Right renal cortex interstitium (tissue), 3 donors: ENCODE data around the gene CXCL5. TPM values are rescaled to one million over a fixed set of nuclear protein-coding genes. Genes with fewer than 3 reads are reported as not detected.
"Not testable (repeated sequence)": the region's sequence is repeated elsewhere in the genome, so short reads cannot be mapped to it uniquely, and the experiment has no call there.

Experiments
- DNase-seq, 3 donors: peaks; one replicate each; pipeline ENCODE4 v3.0.0-alpha.2; 2013; ENCODE audit warnings: low read depth in 3 of 3, low spot score in 2 of 3
- polyA plus RNA-seq, 3 donors: library from polyadenylated mRNA; unstranded; fragments of 120-200 nt; gene quantifications; one replicate each; pipeline ENCODE4 v1.2.1, GENCODE V29; 2013; ENCODE audit not compliant: insufficient read length in 3 of 3

The CXCL5 gene
- polyA plus RNA-seq, 3 donors: 0.11 to 0.17 TPM; not detected in 1

DNA sequence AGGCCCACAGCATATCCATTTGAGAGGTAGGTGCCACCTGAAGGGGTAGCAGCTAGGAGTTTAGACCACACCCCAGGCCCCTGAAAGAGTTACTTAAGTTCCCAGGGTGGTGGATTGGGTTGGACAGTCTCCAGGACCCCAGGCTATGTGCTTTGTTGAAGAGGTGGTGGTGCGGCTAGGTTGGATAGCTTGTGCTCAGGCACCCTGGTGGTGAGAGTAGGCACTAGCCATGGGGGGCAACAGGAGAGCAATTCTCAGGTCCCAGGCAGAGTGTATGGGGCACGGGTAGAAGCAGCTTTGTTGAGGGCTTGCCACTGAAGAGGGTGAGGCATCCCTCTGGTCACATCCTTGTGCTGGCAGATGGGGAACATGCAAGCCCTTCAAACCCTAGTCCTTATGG is 22.3 kb downstream of the CXCL5 start:
- DNase-seq: no peak

DNA sequence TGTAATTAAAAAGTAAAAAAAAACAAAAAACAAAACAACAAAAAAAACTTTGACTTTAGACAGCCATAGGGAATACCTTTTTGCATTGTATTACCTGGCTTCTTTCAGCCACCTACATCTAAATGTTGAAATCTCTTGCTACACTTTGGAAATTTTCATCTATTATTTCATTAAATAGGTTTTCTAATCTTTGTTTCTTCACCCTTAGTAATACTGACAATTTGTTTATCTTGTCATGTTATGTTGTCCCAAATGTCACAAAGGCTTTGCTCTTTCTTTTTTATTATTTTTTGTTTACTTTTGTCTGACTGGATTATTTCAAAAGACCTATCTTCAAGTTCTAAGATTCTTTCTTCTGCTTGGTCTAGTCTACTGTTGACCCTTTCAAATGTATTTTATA is 24.1 kb downstream of the CXCL5 start:
- no peak for DNase-seq

DNA sequence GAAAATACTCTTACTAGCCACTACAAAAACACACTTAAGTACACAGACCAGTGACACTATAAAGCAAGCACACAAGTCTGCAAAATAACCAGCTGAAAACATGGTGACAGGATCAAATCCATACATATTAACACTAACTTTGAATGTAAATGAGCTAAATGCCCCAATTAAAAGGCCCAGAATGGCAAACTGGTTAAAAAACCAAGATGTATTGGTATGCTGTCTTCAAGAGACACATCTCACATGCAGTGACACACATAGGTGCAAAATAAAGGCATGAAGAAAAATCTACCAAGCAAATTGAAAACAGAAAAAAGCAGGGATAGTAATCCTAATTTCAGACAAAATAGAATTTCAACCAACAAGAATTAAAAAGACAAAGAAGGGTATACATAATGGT is 27.5 kb downstream of the CXCL5 start:
- DNase-seq: no peak

DNA sequence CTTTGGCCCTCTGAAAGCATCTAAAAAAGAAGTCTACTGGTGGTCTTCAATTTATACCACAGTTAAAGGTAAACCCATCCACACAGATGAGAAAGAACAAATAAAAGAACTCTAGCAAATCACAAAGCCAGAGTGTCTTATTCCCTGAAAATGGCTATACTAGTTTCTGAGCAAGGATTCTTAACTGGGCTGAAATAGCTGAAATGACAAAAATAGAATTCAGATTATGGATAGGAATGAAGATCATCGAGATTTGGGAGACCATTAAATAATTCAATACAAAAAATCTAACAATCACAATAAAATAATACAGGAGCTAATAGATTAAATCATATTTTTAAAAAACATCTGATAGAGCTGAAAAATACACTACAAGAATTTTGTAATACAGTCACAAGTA is 28.5 kb downstream of the CXCL5 start:
- DNase-seq: no peak

DNA sequence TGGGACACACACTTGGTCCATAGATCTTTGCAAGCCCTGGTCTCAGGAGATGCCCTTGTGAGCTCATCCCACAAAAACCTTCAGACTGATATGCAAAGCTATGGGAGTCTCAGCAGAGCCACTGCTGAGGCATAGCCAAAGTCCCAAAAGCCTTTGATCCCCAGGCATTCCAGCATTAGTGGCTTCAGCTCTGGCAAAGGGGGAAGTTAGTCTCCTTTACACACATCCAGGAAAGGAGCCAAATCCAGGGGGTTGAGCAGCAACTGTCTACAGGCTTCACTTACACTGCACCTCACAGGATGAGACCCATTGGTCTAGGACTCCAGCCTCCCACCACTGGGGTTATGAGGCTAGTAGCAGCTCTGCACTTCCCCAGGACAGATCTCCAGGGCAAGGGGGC is 30.6 kb downstream of the CXCL5 start:
- no peak for DNase-seq

DNA sequence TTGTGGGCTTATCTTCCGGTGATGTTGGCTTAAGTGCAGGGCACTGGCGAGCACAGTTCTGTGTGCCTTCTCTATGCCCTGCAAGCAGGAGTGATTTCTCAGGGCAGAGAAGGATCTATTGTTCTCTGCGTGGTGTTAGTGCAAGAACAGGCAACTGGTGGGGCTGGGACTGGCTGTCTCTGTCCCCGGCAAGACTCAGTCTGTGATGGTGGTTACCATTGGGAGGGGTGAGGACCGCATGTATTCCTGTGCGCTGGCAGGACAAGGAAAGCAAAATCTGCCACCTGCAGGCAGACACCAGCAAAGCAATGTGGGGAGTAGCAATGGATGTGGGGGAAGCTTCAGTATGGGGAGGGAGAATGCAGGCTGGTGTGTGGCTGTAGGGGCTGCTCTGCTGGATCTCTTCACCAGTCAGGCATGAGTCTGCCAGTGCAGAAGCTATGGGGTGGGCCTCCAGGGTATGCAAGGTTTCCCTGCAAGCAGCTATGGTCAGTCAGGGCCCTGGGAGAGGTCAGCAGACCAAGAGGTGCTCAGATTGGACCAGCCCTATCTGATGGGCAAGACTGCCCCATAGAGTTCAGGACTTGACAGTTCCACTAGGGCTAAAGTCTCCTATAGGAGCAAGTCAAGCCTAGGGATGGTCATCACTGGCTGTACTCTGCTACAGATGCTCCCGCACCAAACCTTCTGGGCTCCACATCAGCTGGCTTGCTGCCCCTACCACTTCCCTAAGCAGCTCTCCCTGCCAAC is 33.4 kb downstream of the CXCL5 start:
- DNase-seq: no peak

DNA sequence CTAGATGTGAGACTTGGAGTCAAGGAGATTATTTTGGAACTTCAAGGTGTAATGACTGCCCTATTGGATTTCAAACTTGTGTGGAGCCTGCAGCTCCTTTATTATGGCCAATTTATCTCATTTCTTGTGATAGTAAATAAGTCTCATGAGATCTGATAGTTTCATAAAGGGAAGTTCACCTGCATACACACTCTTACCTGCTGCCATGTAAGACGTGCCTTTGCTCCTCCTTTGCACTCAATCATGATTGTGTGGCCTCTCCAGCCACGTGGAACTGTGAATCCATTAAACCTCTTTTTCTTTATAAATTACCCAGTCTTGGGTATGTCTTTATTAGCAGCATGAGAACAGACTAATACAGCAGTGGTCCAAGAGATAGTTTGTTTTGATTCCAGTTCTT is 35.8 kb downstream of the CXCL5 start:
- no peak for DNase-seq

DNA sequence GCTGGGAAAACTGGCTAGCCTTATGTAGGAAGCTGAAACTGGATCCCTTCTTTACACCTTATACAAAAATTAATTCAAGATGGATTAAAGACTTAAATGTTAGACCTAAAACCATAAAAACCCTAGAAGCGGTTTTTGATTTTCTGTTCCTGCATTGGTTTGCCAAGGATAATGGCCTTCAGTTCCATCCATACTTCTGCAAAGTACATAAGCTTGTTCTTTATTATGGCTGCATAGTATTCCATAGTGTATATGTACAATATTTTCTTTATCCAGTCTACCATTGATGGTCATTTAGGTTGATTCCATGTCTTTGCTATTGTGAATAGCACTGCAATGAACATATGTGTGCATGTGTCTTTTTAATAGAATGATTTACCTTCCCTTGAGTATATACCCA is 39.4 kb downstream of the CXCL5 start:
- not testable (repeated sequence) for DNase-seq

DNA sequence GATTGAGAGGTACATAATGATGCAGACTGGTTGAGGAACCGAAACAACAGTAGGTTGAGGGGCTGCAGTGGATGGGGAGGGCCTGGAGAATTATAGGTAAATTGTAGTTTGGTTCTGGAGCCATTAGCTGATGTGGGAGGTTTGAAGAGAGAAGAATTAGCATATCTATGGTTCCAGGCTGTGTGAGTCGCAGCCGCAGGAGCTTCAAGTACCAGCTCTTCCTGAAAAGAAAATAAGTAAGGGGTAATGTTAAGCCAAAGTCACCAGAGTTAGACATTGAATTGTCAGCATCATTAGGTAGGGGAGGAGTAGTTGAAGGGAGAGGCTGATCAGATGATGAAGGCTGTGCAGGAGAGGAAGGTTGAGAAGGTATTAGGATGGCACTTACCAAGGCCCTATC is 46.1 kb downstream of the CXCL5 start:
- no peak for DNase-seq

DNA sequence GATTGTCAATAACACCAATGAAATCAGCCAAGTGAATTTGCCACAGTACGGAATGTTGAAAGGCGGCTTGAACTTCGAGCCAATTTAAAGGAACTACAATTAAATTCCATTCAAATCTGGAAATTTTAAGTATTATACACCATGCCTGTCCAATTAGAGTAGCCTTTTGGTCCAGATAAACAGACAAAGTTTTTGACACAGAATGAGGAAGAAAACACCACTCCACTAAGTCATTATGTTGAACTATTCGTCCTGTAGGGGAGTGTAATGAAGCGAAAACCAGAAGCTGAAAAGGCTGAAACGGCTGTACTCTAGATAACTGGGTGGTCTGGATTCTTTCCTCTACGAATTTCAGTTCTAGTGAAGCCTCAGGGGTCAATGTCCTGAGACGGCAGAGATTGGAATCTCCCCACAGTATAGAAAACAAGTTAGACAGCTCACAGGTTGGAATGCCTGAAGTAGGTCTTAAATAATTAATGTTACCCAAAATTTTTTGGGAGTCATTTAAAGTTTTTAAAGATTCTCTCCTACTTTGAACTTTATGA is 48.0 kb downstream of the CXCL5 start:
- DNase-seq: not testable (repeated sequence)

DNA sequence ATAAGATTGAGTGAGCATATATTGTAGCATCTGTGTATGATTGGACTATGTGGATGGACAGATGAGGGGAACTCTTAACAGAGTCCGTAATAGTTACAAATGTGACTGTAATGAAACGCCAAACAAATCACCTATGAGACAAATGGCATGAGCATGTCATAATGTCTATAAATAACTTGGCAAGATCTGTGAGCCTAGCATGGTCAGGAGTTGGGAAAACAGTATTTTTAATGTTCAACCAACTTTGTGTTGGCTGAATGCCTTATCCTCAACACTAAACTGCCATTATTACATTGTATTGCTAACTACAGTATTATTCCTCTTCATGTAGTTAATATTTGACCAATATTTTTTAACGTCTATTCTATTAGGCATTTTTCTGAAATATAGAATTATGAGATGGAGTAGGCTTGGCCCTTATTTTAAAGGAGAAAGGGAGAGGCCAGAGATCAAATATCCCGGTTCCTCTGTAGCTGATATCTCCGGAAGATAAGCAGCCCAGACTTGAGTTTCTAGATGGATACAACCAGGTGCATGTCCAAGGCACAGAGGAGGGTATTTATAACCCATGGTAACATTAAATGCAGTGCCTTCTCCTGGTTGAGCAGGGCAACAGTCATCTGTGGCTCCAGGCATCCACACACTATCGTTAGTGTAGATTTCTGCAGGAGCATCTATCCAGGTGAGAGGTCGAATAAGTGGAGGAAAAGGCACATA is 49.3 kb downstream of the CXCL5 start:
- DNase-seq: no peak

DNA sequence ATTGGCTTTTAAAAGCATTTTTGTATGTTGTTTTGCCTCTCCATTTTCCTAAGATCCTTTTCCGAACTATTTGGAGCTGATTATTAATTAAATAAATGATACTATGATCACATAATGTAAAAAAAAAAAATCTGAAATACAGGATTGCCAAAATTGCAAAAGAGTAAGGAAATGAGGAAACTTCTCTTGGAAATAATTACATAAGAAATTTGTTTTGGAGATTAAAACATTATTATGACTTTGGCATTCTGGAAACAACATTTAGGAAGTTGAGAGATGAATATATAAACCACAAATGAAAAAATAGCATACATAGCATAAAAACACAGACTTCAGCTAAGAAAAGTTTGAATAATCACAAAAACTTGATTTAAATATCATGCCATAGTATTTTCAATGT is 50.2 kb downstream of the CXCL5 start:
- no peak for DNase-seq

DNA sequence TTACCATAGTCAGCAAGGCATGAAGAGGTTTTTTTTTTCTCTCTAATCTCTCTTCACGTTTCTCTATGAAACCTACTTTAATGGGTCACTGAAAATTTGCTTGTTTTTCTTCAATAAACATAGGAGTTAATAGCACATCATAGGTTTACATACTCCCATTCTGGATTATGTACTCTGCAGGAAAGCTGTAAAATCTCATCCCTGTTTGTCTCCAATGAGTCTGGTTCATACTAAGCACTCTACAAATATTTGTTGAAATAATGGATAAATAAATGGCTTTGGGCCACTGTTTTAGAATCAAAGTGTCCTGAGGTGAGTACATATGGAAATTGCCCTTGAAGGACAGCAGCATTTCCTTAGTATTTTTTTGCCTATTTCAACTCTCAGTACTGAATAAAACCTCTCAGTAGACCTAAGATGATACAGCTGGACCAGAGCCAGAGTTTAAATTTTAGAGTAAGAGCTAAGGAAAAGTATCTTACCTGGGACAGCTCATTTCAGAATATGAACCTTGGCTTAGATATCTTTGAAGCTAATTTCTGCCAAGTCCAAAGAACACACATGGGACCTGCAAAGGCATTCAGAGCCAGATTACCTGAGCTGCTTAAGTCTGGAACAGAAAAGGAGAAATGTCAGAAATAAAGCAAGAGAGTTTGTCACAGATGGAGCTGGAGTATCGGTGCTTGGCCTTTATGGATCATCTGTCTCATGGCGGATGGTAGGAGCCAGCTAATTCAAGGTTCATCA is 51.1 kb downstream of the CXCL5 start:
- no peak for DNase-seq

DNA sequence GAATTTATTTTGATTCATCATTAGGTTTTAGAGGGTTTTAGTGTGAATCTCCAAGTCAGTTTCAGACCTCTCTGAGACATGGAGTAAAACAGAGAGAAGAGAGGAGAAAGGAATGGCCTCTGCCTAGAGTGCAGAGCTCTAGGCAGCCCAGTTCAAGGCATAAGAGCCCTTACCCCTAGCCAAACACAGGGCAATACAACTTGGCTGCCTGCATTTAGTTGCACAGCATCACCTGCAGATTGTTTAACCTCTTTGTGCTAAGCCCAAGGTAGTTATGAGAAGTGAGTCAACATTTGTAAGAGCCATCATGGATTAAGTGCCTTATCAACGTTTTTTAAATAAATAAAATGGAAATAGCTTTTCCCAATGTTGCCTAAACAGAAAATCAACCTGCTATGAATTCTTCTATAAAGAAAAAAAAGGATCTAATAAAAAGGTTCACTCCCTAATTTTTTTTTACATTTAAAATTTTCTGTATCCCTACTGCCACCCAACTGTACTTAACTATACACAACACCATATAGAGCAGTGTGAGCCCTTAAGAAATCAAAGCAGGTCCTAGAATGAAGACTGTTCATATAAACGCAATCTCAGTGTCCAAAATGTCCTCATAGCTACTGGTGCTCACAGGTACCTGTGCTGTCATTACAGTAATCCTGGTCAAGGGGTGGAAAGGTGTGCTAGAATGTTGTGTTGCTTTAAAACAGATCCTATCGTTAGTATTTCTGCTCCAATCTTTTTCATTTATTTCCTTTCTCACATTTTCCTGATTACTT is 52.6 kb downstream of the CXCL5 start:
- DNase-seq: no peak

Other genes with a start within 250 kb of the CXCL5 start
- under 1 TPM in 1 of 3 donors, not detected in 2; 0.17 TPM for gene CXCL6, start 162.0 kb downstream of the CXCL5 start, polyA plus RNA-seq
- gene PF4V1, start 145.4 kb downstream of the CXCL5 start, polyA plus RNA-seq: 1 to 10 TPM in 1 of 3 donors, under 1 TPM in 2; 0.31 to 2.0 (median 0.71) TPM
- gene CXCL1, start 129.3 kb downstream of the CXCL5 start, polyA plus RNA-seq: under 1 TPM; 0.50 to 0.71 (median 0.67) TPM
- gene PF4, start 16.6 kb downstream of the CXCL5 start, polyA plus RNA-seq: 10 to 100 TPM in 1 of 3 donors, 1 to 10 TPM in 2; 6.3 to 15.1 (median 6.8) TPM
- 10 to 100 TPM; 27.0 to 63.5 (median 28.3) TPM for gene PPBP, start 10.5 kb downstream of the CXCL5 start, polyA plus RNA-seq
- under 1 TPM; 0.18 to 0.39 (median 0.33) TPM for gene CXCL3, start 40.0 kb upstream of the CXCL5 start, polyA plus RNA-seq
- gene CXCL2, start 100.5 kb upstream of the CXCL5 start, polyA plus RNA-seq: under 1 TPM; 0.17 to 0.36 (median 0.31) TPM
- gene MTHFD2L, start 159.4 kb upstream of the CXCL5 start, polyA plus RNA-seq: 10 to 100 TPM; 20.9 to 25.7 (median 22.7) TPM